ENCODE results near the gene EXTL1. TPM values are rescaled to one million over a fixed set of nuclear protein-coding genes. Genes with fewer than 3 reads are reported as not detected.

The EXTL1 gene
- total and polyA plus RNA-seq, 2 donors (not counting 3 experiments of a cell fraction or from before 2014, with no cell fraction given) = not detected

DNA sequence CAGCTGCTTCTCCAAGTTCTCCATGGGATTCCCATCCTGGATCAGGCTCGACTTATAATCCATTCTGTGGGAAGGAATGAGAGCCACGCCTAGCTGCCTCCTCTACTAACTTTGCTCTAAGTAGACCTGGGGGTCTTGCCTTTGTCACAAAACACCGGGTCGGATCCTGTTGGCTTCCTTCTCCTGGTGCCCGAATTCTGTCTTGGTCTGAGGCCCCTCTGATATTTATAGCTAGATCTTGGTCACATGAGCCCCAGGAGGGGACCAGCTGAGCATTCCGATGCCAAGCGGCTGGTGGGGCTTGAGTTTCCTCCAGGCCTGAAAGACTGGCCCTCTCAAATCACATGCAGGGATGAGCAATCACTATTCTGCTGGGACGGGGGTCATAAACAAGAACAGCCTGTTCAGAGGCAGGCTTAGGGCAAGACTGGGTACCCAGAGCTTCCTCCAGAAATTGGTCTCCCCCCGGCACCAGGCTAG lies 45.9 kb downstream of the EXTL1 start, which contains the start of gene TRIM63:
Gene TRIM63 (minus strand): TSS at position 199 of the 480 bp plus-strand sequence. CDS start 136 bp downstream, at position 63.
- DNase-seq (ENCODE audit: low read depth, low spot score) (no peak), FAIRE-seq (no peak)
- ChIA-PET POLR2A (no interaction called here), CTCF (interaction anchor here (0.9 to 2.2 kb wide), 2 partner anchors 10 to 78 kb away, joined by 3 to 8 read pairs; no protein-coding TSS in a partner anchor)
- Histone ChIP-seq H3K9ac (replicated peaks; ENCODE audit: extremely low read depth, insufficient read depth, low read length) (no peak within 1 kb of the TSS), H3K4me3 (replicated peaks in 1 of 3; ENCODE audit: insufficient read depth in 1 of 3, low read depth in 1 of 3, low read length in 3 of 3) (no peak within 1 kb of the TSS), H3K4me2 (ENCODE audit: insufficient read depth, low read length) (no peak within 1 kb of the TSS), H3K27ac (ENCODE audit: insufficient read depth, low read depth, low read length) (no peak within 1 kb of the TSS), H4K20me1 (replicated peaks; ENCODE audit: control insufficient read depth, extremely low read depth, insufficient read depth, low read length) (no peaks in the 10 kb centered on the region), H3K36me3 (ENCODE audit: control insufficient read depth in 2 of 2, extremely low read depth in 1 of 2, insufficient read depth in 2 of 2, low read length in 2 of 2) (no peaks in the 10 kb centered on the region), H3K4me1 (ENCODE audit: control insufficient read depth, extremely low read depth, insufficient read depth, low read length) (no peaks in the 10 kb centered on the region), H3K9me3 (replicated peaks; ENCODE audit: control insufficient read depth, insufficient read depth, low read length) (no peaks in the 10 kb centered on the region), H3K27me3 (ENCODE audit: control insufficient read depth in 2 of 2, insufficient read depth in 2 of 2, low read length in 2 of 2) (peaks cover 2 to 7% of the 10 kb centered on the region in 2 experiments), H2AFZ (ENCODE audit: low read depth, low read length) (no peak within 1 kb of the TSS), H3K79me2 (ENCODE audit: control insufficient read depth, insufficient read depth, low read length) (no peaks in the 10 kb centered on the region), H3K9me1 (replicated peaks; ENCODE audit: control insufficient read depth, extremely low read depth, insufficient read depth, low read length) (no peaks in the 10 kb centered on the region)
- intact Hi-C loops (cut with micrococcal nuclease) = no loop called here
- TF ChIP-seq FOS (IDR thresholded peaks at IDR 0.05; ENCODE audit: borderline replicate concordance, insufficient read depth, low read length) (no peak), MYC (IDR thresholded peaks at IDR 0.05; ENCODE audit: low read depth, low read length) (no peak), JUN (IDR thresholded peaks at IDR 0.05; ENCODE audit: borderline replicate concordance, insufficient read depth, insufficient read length, low read depth) (no peak), POLR2A (IDR thresholded peaks at IDR 0.05; ENCODE audit: low read depth, low read length) (no peak), EZH2 (IDR thresholded peaks at IDR 0.05; ENCODE audit: borderline replicate concordance, low read depth, low read length, severe bottlenecking) (no peak), POLR2AphosphoS5 (IDR thresholded peaks at IDR 0.05; ENCODE audit: insufficient read depth, low read depth, low read length) (no peak), GATA2 (IDR thresholded peaks at IDR 0.05; ENCODE audit: insufficient read depth, insufficient read length, low read depth, low read length) (no peak)
- TF ChIP-seq, protein P1, sequence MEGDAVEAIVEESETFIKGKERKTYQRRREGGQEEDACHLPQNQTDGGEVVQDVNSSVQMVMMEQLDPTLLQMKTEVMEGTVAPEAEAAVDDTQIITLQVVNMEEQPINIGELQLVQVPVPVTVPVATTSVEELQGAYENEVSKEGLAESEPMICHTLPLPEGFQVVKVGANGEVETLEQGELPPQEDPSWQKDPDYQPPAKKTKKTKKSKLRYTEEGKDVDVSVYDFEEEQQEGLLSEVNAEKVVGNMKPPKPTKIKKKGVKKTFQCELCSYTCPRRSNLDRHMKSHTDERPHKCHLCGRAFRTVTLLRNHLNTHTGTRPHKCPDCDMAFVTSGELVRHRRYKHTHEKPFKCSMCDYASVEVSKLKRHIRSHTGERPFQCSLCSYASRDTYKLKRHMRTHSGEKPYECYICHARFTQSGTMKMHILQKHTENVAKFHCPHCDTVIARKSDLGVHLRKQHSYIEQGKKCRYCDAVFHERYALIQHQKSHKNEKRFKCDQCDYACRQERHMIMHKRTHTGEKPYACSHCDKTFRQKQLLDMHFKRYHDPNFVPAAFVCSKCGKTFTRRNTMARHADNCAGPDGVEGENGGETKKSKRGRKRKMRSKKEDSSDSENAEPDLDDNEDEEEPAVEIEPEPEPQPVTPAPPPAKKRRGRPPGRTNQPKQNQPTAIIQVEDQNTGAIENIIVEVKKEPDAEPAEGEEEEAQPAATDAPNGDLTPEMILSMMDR (IDR thresholded peaks at IDR 0.05; ENCODE audit: extremely low read depth in 1 of 2, insufficient read depth in 1 of 2, low read depth in 1 of 2, low read length in 2 of 2) = no peak
- TF ChIP-seq, protein P2, sequence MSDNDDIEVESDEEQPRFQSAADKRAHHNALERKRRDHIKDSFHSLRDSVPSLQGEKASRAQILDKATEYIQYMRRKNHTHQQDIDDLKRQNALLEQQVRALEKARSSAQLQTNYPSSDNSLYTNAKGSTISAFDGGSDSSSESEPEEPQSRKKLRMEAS (IDR thresholded peaks at IDR 0.05; ENCODE audit: insufficient read depth, insufficient read length) = no peak
- no TSS peak for BruUV-seq (replicated peaks)
- dilution Hi-C loops (cut with MboI; ENCODE audit: extremely low pct_ligation_motif_present, low sequenced_read_pairs) = no loop called here
